Activated CD4-positive, alpha-beta T cell treated with anti-CD3 and anti-CD28 coated beads for 4 hours (primary cell): ENCODE data around the gene WNK4.

Experiments used
- DNase-seq, 2 donors: peaks; one replicate each; pipeline ENCODE4 v3.0.0-alpha.2; 2020

WNK4 gene

DNA sequence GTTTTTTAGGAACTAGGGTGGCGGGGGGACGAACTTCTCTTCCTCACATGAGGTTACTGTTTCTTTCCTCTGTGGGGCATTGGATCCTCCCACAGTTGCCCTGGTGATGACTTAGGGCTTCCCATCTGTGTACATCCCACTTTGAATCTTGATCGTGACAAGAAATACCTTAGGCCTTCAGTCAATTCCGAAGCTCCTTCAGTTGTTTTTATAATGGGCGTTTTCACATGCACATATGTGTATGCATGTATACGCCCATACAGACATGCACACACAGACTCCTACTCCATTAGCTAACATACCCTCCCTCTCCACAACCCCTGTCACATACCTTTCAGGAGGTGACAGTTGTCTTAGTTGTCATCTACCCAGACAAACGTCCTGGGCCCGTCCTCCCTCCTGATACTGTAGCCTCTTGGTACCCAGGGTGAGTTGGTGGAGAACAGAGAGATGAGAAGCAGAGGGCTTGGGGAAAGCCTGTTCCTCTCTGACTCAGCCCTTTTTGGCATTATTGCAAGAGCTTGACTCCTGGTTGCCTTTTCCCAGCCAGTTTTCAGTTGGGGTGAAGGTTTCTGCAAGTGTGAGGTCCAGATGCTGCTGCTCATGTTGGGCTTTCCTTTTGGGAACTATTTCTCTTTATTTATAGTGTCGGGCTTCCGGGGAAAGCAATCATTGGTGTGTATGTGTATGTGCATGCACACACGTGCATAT, 61.7 kb downstream of the WNK4 start:
- no peak for DNase-seq

DNA sequence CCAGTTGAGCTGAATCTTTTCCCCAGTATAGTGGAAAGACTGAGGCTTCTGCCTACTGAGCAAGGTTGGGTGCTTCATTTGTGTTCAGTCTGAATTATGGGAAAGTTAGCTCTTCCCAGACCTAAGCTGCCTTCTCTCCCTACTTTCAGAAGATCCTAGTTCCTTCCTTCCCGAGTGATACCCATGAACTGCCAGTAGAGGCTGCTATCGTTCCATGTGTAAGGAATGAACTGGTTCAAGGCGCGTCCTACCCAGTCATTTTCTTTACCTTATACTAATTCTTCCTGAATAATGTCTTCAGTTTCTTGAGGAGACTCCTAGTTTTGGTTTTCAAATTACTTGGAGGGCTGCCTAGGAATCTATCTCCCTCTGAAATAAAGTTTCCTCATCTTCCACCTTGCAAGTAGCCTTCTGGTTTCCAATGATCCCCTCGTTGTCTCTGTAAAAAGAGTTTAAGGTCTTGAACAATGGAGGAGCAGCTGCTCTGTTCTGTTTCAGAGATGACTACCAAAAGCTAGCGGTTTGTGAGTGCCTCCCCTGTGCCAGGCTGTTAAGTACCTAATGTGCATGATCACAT, 63.0 kb downstream of the WNK4 start:
- DNase-seq = no peak

DNA sequence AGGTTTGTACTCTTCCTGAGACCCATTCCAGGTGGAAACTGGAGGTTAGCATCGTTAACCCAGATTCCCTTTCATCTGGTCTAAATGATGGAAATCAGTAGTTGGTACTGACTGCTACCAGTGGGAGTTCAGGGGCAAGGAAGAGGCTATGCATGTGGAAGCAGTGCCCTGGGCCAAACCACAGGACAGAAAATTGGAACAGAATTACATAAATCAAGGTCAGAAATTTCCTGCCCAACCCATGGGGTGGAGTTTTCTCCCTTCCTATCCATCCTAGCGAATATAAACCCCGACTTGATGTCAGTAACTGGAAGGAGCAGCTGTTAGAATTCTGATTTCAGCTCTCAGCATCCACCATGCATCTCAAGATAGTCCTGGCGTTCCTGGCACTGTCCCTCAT, 63.9 kb downstream of the WNK4 start, which contains the start of gene AOC2:
Gene AOC2, plus strand, starts transcription at position 310 of the 400 bp plus-strand sequence. Its CDS starts 47 bp downstream, at position 357.
- DNase-seq = no peak

DNA sequence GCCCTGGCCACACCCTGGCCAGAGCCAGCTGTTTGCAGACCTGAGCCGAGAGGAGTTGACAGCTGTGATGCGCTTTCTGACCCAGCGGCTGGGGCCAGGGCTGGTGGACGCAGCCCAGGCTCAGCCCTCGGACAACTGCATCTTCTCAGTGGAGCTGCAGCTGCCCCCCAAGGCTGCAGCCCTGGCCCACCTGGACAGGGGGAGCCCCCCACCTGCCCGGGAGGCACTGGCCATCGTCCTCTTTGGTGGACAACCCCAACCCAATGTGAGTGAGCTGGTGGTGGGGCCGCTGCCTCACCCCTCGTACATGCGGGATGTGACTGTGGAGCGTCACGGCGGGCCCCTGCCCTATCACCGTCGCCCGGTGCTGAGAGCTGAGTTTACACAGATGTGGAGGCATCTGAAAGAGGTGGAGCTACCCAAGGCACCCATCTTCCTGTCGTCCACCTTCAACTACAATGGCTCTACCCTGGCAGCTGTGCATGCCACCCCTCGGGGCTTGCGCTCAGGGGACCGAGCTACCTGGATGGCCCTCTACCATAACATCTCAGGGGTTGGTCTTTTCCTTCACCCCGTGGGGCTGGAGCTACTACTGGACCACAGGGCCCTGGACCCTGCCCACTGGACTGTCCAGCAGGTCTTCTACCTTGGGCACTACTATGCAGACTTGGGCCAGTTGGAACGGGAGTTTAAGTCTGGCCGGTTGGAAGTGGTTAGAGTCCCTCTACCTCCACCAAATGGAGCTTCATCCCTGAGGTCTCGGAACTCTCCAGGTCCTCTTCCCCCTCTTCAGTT, 64.5 kb downstream of the WNK4 start:
- no peak for DNase-seq

DNA sequence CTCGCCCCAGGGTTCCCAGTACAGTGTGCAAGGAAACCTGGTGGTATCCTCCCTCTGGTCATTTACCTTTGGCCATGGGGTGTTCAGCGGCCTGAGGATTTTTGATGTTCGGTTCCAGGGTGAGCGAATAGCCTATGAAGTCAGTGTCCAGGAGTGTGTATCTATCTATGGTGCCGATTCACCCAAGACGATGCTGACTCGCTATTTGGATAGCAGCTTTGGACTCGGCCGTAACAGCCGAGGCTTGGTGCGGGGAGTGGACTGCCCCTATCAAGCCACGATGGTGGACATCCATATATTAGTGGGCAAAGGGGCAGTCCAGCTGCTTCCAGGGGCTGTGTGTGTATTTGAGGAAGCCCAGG, 65.1 kb downstream of the WNK4 start:
- DNase-seq = no peak

DNA sequence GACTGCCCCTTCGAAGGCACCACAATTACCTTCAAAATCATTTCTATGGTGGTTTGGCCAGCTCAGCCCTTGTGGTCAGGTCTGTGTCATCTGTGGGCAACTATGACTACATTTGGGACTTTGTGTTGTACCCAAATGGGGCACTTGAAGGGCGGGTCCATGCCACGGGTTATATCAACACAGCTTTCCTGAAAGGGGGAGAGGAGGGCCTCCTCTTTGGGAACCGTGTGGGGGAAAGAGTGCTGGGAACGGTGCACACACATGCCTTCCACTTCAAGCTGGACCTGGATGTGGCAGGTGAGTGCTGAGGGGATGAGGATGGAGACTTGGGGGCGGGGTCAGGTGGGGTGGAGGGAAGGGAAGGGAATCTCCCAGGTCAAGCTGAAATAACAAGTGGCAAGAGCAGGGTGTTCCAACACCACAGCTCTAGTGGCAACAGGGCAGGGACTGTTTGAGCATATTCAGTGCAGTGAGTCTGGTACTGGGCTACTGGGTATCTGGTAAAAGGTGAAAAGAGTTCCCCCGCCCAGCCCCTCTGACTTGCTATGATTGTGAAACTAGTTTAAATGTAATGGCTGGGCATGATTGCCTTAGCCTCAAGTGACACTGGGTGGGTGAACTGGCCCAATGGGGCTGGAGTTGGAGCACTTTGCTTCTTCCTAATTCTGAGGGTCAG, 65.6 kb downstream of the WNK4 start:
- no peak for DNase-seq
